ENCODE results near the gene FAM170A. TPM values are rescaled to one million over a fixed set of nuclear protein-coding genes. Genes with fewer than 3 reads are reported as not detected.

The FAM170A gene
- total RNA-seq, 1 donor, result not detected

Other genes starting within 250 kb of the FAM170A start
- 80.5 TPM for gene HSD17B4, start 177.1 kb upstream of the FAM170A start, total RNA-seq

Measured in hematopoietic multipotent progenitor cell (in vitro differentiated cells).